Tibial nerve (tissue), 4 donors: ENCODE data around the gene LCORL. TPM values are rescaled to one million over a fixed set of nuclear protein-coding genes. Genes with fewer than 3 reads are reported as not detected.
"Not testable (repeated sequence)": the region's sequence is repeated elsewhere in the genome, so short reads cannot be mapped to it uniquely, and the experiment has no call there.

Experiments
- DNase-seq, 2 donors: peaks; one replicate each; pipeline ENCODE4 v3.0.0-alpha.2; 2019; ENCODE audit warnings: low spot score in 2 of 2
- H3K27ac ChIP-seq, 4 donors: fragments of 200-600 bp; sonication (generic) in 3 of 4; one replicate each; pipeline ENCODE4 v1.5.1; 2017 to 2019; ENCODE audit warnings: mild to moderate bottlenecking in 1 of 4
- H3K27me3 ChIP-seq, 2 donors: fragments of 200-600 bp; sonication (generic) in 1 of 2; one replicate each; pipeline versions ENCODE4 v1.5.1 to v1.6.0; 2017 to 2019
- H3K36me3 ChIP-seq, 3 donors: fragments of 200-600 bp; sonication (generic); one replicate each; pipeline ENCODE4 v1.5.1; 2018 to 2019
- H3K4me1 ChIP-seq, 4 donors: fragments of 200-600 bp; sonication (generic) in 3 of 4; one replicate each; pipeline ENCODE4 v1.5.1; 2017 to 2019
- H3K4me3 ChIP-seq, 4 donors: fragments of 200-600 bp; sonication (generic) in 3 of 4; one replicate each; pipeline ENCODE4 v1.5.1; 2017 to 2019; ENCODE audit warnings: mild to moderate bottlenecking in 1 of 4, moderate library complexity in 1 of 4
- H3K9me3 ChIP-seq, 4 donors: fragments of 200-600 bp; sonication (generic) in 3 of 4; one replicate each; pipeline ENCODE4 v1.5.1; 2017 to 2019
- EP300 ChIP-seq, 2 donors: sonication (generic); formaldehyde crosslinking; IDR thresholded peaks; one replicate each; pipeline ENCODE4 v1.6.1; 2017; ENCODE audit warnings: antibody characterized with exemption in 2 of 2, mild to moderate bottlenecking in 1 of 2
- POLR2A ChIP-seq, 2 donors: fragments of 450-650 bp; IDR thresholded peaks; one replicate each; pipeline ENCODE4 v1.6.1; 2017; ENCODE audit warnings: antibody characterized with exemption in 2 of 2, mild to moderate bottlenecking in 2 of 2, moderate library complexity in 2 of 2
- WGBS, 2 donors: methylation state at CpG; one replicate each; pipeline ENCODE4 v1.1.5; 2018; 5-methylcytosine and 5-hydroxymethylcytosine counted together
- total RNA-seq, 4 donors: library from RNA; depleted of rRNA; stranded (reverse); fragments of >200 nt; gene quantifications; one replicate each; pipeline ENCODE4 v1.1.0, GENCODE V29; 2016
- TF ChIP-seq, protein P1 (sequence below), 5 experiments: fragments of 200-600 bp in 3 of 5; fragments of 450-650 bp in 2 of 5; sonication (generic) in 3 of 5; IDR thresholded peaks; one replicate each; pipeline ENCODE4 v1.5.1; 2016 to 2019; ENCODE audit warnings: antibody characterized with exemption in 5 of 5, mild to moderate bottlenecking in 3 of 5, moderate library complexity in 2 of 5

LCORL gene
- total RNA-seq, 4 donors from 2014 or later = 17.3 to 35.0 (median 18.7) TPM

DNA sequence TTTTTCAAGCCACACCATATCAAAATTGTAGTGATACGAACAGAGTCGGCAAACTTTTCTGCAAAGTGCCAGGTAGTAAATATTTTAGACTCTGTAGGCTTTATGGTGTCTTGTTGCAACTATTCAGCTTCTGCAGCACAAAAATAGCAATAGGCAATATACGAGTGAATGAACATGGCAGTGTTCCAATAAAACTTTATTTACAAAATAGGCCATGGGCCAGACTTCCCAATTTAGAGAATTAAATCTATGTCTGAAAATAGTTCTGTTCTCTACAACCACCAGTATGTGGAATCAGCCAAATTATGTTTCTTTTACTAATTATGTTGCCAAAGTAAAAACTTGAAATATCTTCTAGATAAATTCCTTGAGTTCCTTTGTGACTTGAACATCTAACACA lies 154.3 kb downstream of the LCORL start:
- no peaks in the 10 kb centered on the region for H3K27me3 ChIP-seq
- H3K27ac ChIP-seq = no peak overlapping the region
- no peak overlapping the region for H3K4me3 ChIP-seq
- H3K36me3 ChIP-seq = peaks cover 0 to 23% (median 0%) of the 10 kb centered on the region in 3 donors
- WGBS, 2 donors = 71 to 80% methylated on average over 3 of the region's 3 CpGs
- DNase-seq = no peak
- H3K9me3 ChIP-seq = peaks cover 0 to 7% (median under 1%) of the 10 kb centered on the region in 4 donors
- no peaks in the 10 kb centered on the region for H3K4me1 ChIP-seq
- TF ChIP-seq EP300 (IDR thresholded peaks at IDR 0.05) (no peak), POLR2A (IDR thresholded peaks at IDR 0.05) (no peak)
- TF ChIP-seq, protein P1, sequence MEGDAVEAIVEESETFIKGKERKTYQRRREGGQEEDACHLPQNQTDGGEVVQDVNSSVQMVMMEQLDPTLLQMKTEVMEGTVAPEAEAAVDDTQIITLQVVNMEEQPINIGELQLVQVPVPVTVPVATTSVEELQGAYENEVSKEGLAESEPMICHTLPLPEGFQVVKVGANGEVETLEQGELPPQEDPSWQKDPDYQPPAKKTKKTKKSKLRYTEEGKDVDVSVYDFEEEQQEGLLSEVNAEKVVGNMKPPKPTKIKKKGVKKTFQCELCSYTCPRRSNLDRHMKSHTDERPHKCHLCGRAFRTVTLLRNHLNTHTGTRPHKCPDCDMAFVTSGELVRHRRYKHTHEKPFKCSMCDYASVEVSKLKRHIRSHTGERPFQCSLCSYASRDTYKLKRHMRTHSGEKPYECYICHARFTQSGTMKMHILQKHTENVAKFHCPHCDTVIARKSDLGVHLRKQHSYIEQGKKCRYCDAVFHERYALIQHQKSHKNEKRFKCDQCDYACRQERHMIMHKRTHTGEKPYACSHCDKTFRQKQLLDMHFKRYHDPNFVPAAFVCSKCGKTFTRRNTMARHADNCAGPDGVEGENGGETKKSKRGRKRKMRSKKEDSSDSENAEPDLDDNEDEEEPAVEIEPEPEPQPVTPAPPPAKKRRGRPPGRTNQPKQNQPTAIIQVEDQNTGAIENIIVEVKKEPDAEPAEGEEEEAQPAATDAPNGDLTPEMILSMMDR (IDR thresholded peaks at IDR 0.05) = no peak

DNA sequence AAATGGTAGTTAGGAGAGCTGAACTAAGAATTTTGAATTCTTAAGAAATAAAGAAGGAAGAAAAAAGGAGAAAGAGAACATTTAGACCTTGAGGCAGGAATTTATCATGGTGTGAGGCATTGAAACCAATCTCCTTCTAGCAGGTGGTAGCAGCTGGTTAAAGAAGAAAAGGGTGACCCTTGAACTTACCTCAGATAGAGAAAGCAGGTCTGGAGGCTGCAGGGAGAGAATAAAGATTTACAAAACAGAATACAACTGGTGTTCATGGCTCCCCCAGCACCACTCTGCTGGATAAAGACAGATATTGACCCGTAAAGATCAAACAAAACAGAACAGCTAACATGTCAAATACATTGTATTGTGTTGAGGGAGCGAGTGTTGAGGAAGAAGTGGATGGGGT lies 154.7 kb downstream of the LCORL start:
- WGBS, 2 donors = 86 to 94% methylated on average over 2 of the region's 2 CpGs
- no peak overlapping the region for H3K4me3 ChIP-seq
- H3K36me3 ChIP-seq = peaks cover 0 to 27% (median 0%) of the 10 kb centered on the region in 3 donors
- no peaks in the 10 kb centered on the region for H3K27me3 ChIP-seq
- no peaks in the 10 kb centered on the region for H3K4me1 ChIP-seq
- no peak for DNase-seq
- no peak for TF ChIP-seq POLR2A (IDR thresholded peaks at IDR 0.05)
- no peak for TF ChIP-seq EP300 (IDR thresholded peaks at IDR 0.05)
- TF ChIP-seq, protein P1 (IDR thresholded peaks at IDR 0.05) = no peak
- H3K9me3 ChIP-seq = peaks cover 0 to 12% (median 2%) of the 10 kb centered on the region in 4 donors
- no peak overlapping the region for H3K27ac ChIP-seq

DNA sequence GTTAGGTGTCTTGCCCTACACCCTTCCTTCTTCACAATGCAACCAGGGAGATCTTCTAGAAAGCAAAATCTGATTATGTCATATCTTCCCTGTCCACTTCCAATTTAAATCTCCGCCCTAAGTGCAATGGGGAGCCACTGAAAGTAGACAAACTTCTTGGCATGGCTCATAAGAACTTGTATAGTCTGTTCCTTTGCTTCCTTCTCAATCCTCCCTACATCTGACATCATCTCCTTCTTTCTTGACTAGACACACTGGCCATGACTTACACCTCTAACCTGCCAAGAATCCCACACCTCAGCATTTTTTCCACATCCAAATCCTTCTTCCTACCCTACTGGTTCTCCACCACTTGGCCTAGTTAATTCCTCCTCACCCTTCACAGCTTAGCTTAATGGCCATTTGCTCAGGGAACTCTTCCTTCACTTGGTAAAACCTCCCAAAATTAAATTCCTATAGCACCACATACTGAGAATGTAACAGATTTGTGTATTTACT lies 155.6 kb downstream of the LCORL start:
- Histone ChIP-seq H3K27me3 (no peaks in the 10 kb centered on the region), H3K9me3 (peaks cover 0 to 21% (median 2%) of the 10 kb centered on the region in 4 donors), H3K4me3 (no peak overlapping the region), H3K27ac (no peak overlapping the region), H3K4me1 (no peaks in the 10 kb centered on the region), H3K36me3 (peaks cover 0 to 36% (median 0%) of the 10 kb centered on the region in 3 donors)
- WGBS, 2 donors = 97 to 100% methylated on average over 1 of the region's 1 CpG
- TF ChIP-seq POLR2A (IDR thresholded peaks at IDR 0.05) (no peak), EP300 (IDR thresholded peaks at IDR 0.05) (no peak)
- TF ChIP-seq, protein P1 (IDR thresholded peaks at IDR 0.05) = no peak
- DNase-seq = no peak

DNA sequence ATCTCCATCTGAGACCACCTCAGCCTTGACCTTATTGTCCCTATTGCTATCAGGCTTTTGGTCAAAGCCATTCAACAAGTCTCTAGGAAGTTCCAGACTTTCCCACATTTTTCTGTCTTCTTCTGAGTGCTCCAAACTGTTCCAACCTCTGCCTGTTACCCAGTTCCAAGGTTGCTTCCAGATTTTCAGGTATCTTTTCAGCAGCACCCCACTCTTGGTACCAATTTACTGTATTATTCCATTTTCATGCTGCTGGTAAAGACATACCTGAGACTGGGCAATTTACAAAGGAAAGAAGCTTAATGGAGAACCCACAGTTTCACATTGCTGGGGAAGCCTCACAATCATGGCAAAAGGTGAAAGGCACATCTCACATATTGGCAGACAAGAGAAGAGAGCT lies 159.6 kb downstream of the LCORL start:
- H3K27ac ChIP-seq, H3K4me3 ChIP-seq, DNase-seq, H3K27me3 ChIP-seq, H3K4me1 ChIP-seq: not testable (repeated sequence)
- peaks cover 0 to 60% (median 0%) of the 10 kb centered on the region in 3 donors for H3K36me3 ChIP-seq
- H3K9me3 ChIP-seq = peaks cover 0 to 29% (median 6%) of the 10 kb centered on the region in 4 donors

DNA sequence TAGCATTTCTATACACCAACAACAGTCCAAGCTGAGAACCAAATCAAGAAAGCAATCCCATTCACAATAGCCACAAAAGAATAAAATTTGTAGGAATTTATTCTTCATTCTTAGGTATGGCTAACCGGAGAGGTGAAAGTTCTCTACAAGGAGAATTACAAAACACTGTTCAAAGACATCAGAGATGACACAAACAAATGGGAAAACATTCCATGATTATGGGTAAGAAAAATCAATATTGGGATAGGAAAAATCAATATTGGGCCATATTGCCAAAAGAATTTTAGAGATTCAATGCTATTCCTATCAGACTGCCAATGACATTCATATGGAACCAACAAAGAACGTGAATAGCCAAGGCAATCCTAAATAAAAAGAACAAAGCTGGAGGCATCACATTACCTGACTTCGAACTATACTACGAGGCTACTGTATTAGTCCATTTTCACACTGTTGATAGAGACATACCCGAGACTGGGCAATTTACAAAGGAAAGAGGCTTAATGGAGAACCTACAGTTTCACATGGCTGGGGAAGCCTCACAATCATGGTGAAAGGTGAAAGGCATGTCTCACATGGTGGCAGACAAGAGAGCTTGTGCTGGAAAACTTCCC lies 161.7 kb downstream of the LCORL start:
- H3K9me3 ChIP-seq = peaks cover 0 to 29% (median 6%) of the 10 kb centered on the region in 4 donors
- H3K27ac ChIP-seq = no peak overlapping the region
- no peaks in the 10 kb centered on the region for H3K4me1 ChIP-seq
- H3K27me3 ChIP-seq = no peaks in the 10 kb centered on the region
- no peak for DNase-seq
- peaks cover 0 to 60% (median 0%) of the 10 kb centered on the region in 3 donors for H3K36me3 ChIP-seq
- H3K4me3 ChIP-seq = no peak overlapping the region
- TF ChIP-seq, protein P1 (IDR thresholded peaks at IDR 0.05) = no peak
- TF ChIP-seq EP300 (IDR thresholded peaks at IDR 0.05) (no peak), POLR2A (IDR thresholded peaks at IDR 0.05) (no peak)
- WGBS, 2 donors = 97% methylated on average over 5 of the region's 5 CpGs
